LHCN-M2 (cell line): ENCODE results near the gene NANOG. TPM values are rescaled to one million over a fixed set of nuclear protein-coding genes. Genes with fewer than 3 reads are reported as not detected.
A peak's percentile ranks its signal among the peaks of the same experiment; 100 is the strongest.
"Not testable (repeated sequence)": the region's sequence is repeated elsewhere in the genome, so short reads cannot be mapped to it uniquely, and the experiment has no call there.

Experiments used
- DNase-seq: peaks from one replicate; pipeline ENCODE4 v3.0.0-alpha.2; 2012; ENCODE audit warnings: low read depth
- total RNA-seq: library from RNA; depleted of rRNA; stranded (reverse); fragments of >200 nt; gene quantifications from 2 replicates; pipeline ENCODE4 v1.2.3, GENCODE V29; 2014

Gene NANOG
- total RNA-seq, 1 experiment from 2014 or later = not detected

GRCh38 chr12:7801460-7801859, 12.3 kb downstream of the NANOG start:
- no peak for DNase-seq

DNA sequence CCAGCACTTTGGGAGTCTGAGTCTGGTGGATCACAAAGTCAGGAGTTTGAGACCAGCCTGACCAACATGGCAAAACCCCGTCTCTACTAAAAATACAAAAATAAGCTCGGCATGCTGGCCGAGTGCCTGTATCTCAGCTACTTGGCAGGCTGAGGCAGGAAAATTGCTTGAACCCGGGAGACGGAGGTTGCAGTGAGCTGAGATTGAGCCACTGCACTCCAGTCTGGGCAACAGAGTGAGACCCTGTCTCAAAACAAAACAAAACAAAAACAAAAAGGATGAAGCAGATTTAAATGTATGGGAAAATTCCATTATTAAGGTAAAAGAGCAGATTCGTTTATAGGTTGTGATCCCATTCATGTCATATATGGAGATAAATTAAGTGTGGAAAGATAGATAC, 17.1 kb downstream of the NANOG start:
- DNase-seq = not testable (repeated sequence)

- DNase-seq = peak; percentile 61
Observed at GRCh38 chr12:7806863-7807487, 17.8 kb downstream of the NANOG start.

DNA sequence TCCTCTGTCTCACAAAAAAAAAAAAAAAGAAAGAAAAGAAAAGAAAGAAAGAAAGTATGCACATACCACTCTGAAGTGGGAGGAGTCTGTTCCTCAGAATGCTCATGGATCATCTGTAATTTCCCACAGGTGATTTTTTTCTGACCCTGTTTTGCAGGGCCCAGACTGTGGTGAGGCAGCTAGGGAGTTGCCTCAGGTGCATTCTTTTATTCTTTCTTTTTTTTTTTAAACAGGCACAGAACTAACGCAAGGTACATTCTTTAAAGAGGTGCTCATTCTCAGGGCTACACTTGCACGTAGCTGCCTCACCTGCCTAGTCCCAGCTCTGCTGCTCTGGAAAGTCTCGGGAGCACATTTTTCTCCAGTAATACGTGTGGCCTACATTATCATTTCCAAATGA, 36.6 kb downstream of the NANOG start:
- not testable (repeated sequence) for DNase-seq

GRCh38 chr12:7829737-7830136, 40.5 kb downstream of the NANOG start:
- DNase-seq = not testable (repeated sequence)

GRCh38 chr12:7832059-7832696, 43.0 kb downstream of the NANOG start:
- peak; percentile 31 for DNase-seq

DNA sequence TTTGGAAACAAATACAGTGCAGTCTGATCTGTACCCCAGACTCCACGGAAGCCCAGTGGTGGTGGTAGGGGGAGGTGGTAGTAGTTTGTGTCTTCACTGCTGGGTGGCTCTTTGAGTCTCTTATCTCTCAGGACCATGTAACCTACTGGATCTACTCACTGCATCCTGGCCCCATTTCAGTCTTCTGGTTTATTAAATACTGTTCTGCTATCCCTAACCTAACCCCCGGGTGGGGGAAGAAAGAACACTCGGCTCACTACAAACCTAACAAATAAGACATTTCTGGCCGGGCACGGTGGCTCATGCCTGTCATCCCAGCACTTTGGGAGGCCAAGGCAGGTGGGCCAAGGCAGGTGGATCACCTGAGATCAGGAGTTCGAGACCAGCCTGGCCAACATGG, 44.0 kb downstream of the NANOG start:
- DNase-seq = not testable (repeated sequence)

- no peak for DNase-seq
Observed at GRCh38 chr12:7833831-7834230, 44.6 kb downstream of the NANOG start.

- DNase-seq = no peak
Observed at GRCh38 chr12:7834701-7835100, 45.5 kb downstream of the NANOG start.

DNA sequence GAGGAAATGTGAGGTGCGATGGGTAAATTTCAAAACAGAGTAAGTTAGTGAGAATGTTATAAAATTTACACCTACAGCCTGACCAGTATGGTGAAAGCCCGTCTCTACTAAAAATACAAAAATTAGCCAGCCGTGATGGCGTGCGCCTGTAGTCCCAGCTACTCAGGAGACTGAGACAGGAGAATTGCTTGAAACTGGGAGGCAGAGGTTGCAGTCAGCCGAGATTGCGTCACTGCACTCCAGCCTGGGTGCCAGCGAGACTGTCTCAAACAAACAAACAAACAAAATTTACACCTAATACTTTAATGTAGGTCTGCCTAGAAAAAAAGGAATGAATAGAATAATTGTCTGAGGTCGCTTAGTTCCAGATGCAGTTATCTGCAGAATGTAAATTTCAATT, 45.9 kb downstream of the NANOG start:
- no peak for DNase-seq

GRCh38 chr12:7835766-7836165, 46.6 kb downstream of the NANOG start:
- no peak for DNase-seq

GRCh38 chr12:7837366-7837765, 48.2 kb downstream of the NANOG start:
- DNase-seq = no peak

DNA sequence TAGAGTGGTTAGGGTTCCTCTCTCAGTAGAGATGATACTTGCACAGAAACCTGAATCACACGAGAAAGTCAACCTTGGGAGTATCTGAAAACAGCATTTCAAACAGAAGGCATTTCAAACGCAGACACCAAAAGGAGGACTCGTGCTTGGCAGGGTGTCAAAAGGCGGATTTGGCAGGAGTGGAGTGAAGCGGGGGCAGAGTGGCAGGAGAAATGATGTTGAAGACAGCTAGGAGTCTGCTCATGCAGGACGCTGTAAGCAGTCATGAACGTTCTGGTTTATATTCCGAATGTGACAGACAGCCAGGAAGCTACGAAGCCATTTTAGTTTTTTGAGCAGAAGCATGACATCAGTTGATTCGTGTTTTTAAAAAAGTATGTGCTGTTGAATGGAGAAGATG, 50.0 kb downstream of the NANOG start:
- DNase-seq = peak; percentile 6

- not testable (repeated sequence) for DNase-seq
Observed at GRCh38 chr12:7839848-7840247, 50.6 kb downstream of the NANOG start.

DNA sequence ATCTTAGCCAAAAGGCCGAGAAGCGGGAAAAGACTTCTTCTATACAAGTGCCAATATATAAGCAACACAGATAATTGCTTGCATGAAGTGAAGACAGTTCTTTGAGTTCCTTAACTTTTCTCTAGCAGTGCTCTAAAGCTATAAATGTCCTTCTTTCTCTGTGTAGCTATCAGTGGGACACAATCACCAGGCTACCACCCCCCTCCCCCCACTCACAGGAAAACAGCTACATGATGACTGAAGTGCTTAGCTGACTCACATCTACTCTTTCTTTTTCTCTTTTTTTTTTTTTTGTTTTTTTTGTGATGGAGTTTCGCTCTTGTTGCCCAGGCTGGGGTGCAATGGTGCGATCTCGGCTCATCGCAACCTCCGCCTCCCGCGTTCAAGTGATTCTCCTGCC, 53.2 kb downstream of the NANOG start:
- DNase-seq = not testable (repeated sequence)

DNA sequence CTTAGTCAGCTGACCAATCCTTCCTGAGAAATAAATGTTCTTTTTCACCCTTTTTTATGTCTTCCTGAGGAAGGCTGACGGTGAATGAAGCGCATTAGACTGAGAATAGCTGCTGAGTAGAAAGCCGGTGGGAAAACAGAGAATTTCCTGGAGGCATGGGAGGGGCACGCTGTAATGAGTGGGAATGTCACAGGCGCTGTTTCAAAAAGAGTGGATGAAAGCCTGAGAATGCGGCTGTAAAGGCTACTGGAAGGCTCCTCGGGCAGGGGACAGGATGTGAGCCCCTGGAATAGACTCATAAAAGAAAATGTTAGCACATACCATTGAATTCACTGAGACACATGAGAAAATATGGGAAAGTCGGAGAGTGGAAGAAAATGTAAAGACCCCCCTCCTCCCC, 53.9 kb downstream of the NANOG start:
- DNase-seq = not testable (repeated sequence)

DNA sequence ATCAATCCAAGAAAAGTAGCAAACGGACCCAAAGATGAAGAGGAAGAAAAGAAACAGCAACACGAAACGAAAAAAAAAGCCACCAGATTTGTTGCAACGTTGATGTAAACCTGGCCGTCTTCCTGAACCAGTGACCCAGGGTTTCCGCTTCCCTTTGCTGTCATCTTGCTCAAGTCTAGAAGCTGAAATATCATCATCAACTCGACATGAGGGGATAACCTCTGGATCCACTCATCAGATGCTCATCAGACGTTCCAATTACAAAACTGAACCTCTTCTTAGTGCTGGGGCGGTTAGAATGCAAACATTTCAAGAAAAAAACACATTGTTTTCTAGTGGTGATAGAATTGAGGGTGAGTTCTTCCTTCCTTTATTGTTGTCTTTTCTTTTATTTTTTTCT, 54.4 kb downstream of the NANOG start:
- not testable (repeated sequence) for DNase-seq

- no peak for DNase-seq
Observed at GRCh38 chr12:7844116-7844515, 54.9 kb downstream of the NANOG start.

DNA sequence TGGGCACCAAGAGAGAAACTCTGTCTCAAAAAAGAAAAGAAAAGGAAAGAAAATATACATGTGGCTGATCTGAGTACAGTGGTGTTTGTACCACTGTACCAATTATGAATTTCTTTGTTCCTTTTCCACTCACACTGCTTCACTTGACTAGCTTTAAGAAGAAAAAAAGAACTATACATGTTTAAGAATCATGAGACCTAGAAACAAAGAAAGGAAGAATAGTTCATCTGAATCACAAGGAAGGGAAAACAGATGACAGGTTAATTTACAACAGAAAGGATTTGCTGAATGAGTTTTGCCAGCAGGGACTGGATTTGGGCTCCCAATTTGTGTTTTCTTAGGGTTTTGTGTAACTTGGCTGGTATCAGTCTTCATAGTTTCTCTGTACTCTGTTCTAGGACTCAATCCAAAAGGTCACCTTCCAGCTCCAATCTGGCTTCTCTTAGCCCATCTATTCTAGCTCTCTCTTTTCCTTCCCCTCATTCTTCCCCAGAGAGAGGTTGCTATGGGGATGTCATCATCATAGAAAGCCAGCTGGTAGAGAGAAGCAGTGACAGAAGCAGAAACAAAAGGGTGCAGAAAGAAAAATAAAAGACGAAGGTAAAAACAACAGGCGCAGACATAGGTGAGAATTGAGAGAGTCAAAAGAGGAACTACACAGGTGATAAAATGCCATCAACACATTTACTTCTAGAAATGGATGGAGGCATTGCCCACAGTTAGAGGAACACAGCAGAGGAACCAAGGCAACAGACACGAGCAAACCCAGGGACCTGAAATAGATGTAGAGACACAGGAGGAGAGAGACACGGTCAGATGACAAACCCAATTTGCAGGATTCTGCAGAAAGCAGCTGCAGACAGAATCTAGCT, 58.3 kb downstream of the NANOG start:
- not testable (repeated sequence) for DNase-seq

DNA sequence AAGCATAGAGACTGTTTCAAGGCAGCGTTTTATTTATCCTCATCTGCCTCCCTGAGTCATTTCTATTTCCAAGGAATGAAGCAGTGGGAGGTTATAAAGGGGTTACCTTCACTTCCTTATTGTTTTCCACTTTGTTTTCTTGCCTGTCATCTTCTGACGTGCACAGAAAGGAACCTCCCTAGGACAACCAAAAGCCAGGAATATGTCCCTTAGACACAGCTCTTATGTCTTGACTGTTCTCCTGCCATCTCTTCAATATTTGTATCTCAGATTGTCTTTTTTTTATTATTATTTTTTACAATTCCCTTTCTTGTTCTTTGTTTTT, 58.9 kb downstream of the NANOG start:
- DNase-seq = not testable (repeated sequence)
